SK-N-SH (cell line): Measurements from ENCODE around the gene UBE2G2. TPM values are rescaled to one million over a fixed set of nuclear protein-coding genes. Genes with fewer than 3 reads are reported as not detected.

Source experiments
- CTCF ChIA-PET: fragments of 300-600, 350-600 bp; formaldehyde crosslinking; extraction: SDS; loops from one replicate; lab custom pipeline; 2021; lab: Yijun Ruan, JAX
- POLR2A ChIA-PET: fragments of 350-600 bp; sonication (Branson Sonifier 250); formaldehyde crosslinking; extraction: SDS; loops from one replicate; lab custom pipeline; 2020; ENCODE audit warnings: antibody characterized with exemption, inconsistent platforms; lab: Yijun Ruan, JAX
- DNase-seq: peaks from one replicate; pipeline ENCODE4 v3.0.0; 2012
- H2AFZ ChIP-seq: fragments of 200-600 bp; sonication (generic); 2 replicates; pipeline ENCODE4 v1.8.1; 2016; ENCODE audit warnings: antibody characterized with exemption, mild to moderate bottlenecking, low read depth
- H3F3A ChIP-seq: fragments of 200-600 bp; sonication (generic); replicated peaks from 2 replicates; pipeline ENCODE3; 2016; ENCODE audit warnings: antibody characterized with exemption, mild to moderate bottlenecking; ENCODE audit not compliant: insufficient read depth
- H3K27ac ChIP-seq, 2 experiments: fragments of 200-500 bp in 1 of 2; fragments of 200-600 bp in 1 of 2; sonication (Bioruptor generic) in 1 of 2; sonication (generic), shearing (Covaris generic) in 1 of 2; 2 replicates each; pipeline versions ENCODE4 v1.5.1 to v1.6.1; 2014 to 2016; ENCODE audit warnings: low read depth in 2 of 2, inconsistent platforms in 1 of 2, low read length in 1 of 2, mild to moderate bottlenecking in 1 of 2, mixed read lengths in 1 of 2
- H3K27me3 ChIP-seq: fragments of 200-600 bp; sonication (generic), shearing (Covaris generic); 2 replicates; pipeline ENCODE4 v1.6.1; 2016; ENCODE audit warnings: mixed run types; ENCODE audit not compliant: insufficient read depth
- H3K36me3 ChIP-seq, 2 experiments: fragments of 200-500 bp in 1 of 2; fragments of 200-600 bp in 1 of 2; sonication (Bioruptor generic) in 1 of 2; sonication (generic) in 1 of 2; replicated peaks in 1 of 2; 2 replicates each; pipeline versions ENCODE3 to v1.5.1; 2014 to 2016; ENCODE audit warnings: low read length in 1 of 2, mild to moderate bottlenecking in 1 of 2; ENCODE audit not compliant: insufficient read depth in 2 of 2, control insufficient read depth in 1 of 2
- H3K4me1 ChIP-seq, 2 experiments: fragments of 200-500 bp in 1 of 2; fragments of 200-600 bp in 1 of 2; sonication (Bioruptor generic) in 1 of 2; sonication (generic), shearing (Covaris generic) in 1 of 2; 2 replicates each; pipeline versions ENCODE4 v1.5.1 to v1.6.1; 2014 to 2016; ENCODE audit warnings: low read depth in 1 of 2, low read length in 1 of 2, mixed run types in 1 of 2; ENCODE audit not compliant: insufficient read depth in 2 of 2, control insufficient read depth in 1 of 2
- H3K4me2 ChIP-seq: fragments of 200-600 bp; sonication (generic), shearing (Covaris generic); 2 replicates; pipeline ENCODE4 v1.6.1; 2017; ENCODE audit warnings: mixed run types
- H3K4me3 ChIP-seq, 2 experiments: fragments of 200-500 bp in 1 of 2; fragments of 200-600 bp in 1 of 2; sonication (Bioruptor generic) in 1 of 2; sonication (generic), shearing (Covaris generic) in 1 of 2; 2 replicates each; pipeline versions ENCODE4 v1.5.1 to v1.8.1; 2014 to 2016; ENCODE audit warnings: low read depth in 2 of 2, inconsistent platforms in 1 of 2, low read length in 1 of 2, mild to moderate bottlenecking in 1 of 2, mixed read lengths in 1 of 2, moderate library complexity in 1 of 2
- H3K79me2 ChIP-seq: fragments of 200-600 bp; sonication (generic); 2 replicates; pipeline ENCODE4 v1.8.1; 2017; ENCODE audit warnings: mild to moderate bottlenecking; ENCODE audit not compliant: insufficient read depth
- H3K9ac ChIP-seq: fragments of 200-600 bp; sonication (generic); 2 replicates; pipeline ENCODE4 v1.6.1; 2017; ENCODE audit warnings: mixed run types
- H3K9me2 ChIP-seq: fragments of 200-600 bp; sonication (generic); 2 replicates; pipeline ENCODE4 v1.6.1; 2017; ENCODE audit warnings: mixed run types
- H3K9me3 ChIP-seq: fragments of 200-600 bp; sonication (generic); 2 replicates; pipeline ENCODE4 v1.6.1; 2017; ENCODE audit warnings: mixed run types, mild to moderate bottlenecking, moderate library complexity
- H4K20me1 ChIP-seq: fragments of 200-600 bp; sonication (generic); 2 replicates; pipeline ENCODE4 v1.6.1; 2017; ENCODE audit warnings: mild to moderate bottlenecking, mixed run types; ENCODE audit not compliant: insufficient read depth
- CHD2 ChIP-seq: fragments of 150-350 bp; IDR thresholded peaks from 2 replicates; pipeline ENCODE4 v1.6.1; 2018; ENCODE audit warnings: low read length; ENCODE audit not compliant: partially characterized antibody
- FOXJ3 ChIP-seq: sonication (generic); formaldehyde crosslinking; IDR thresholded peaks from 2 replicates; pipeline ENCODE4 v1.5.1; 2020; ENCODE audit warnings: mild to moderate bottlenecking, missing genetic modification reagents
- GATA2 ChIP-seq: sonication (generic); formaldehyde crosslinking; IDR thresholded peaks from 2 replicates; pipeline ENCODE4 v1.5.0; 2020; ENCODE audit warnings: mild to moderate bottlenecking, missing genetic modification reagents
- MEF2A ChIP-seq: IDR thresholded peaks from 2 replicates; pipeline ENCODE4 v1.4.0; 2012; ENCODE audit warnings: low read depth, borderline replicate concordance
- MXI1 ChIP-seq: IDR thresholded peaks from 2 replicates; pipeline ENCODE4 v1.6.1; 2012; ENCODE audit warnings: mild to moderate bottlenecking, low read depth, low read length, improper control_type of control experiment
- RFX5 ChIP-seq: IDR thresholded peaks from 2 replicates; pipeline ENCODE4 v1.6.1; 2012; ENCODE audit warnings: mild to moderate bottlenecking, improper control_type of control experiment, low read length
- RXRA ChIP-seq: IDR thresholded peaks from 2 replicates; pipeline ENCODE4 v1.4.0; 2012; ENCODE audit warnings: low read depth, mild to moderate bottlenecking, borderline replicate concordance
- SIN3A ChIP-seq: IDR thresholded peaks from 2 replicates; pipeline ENCODE4 v1.6.1; 2012; ENCODE audit warnings: low read depth, mild to moderate bottlenecking, low read length, moderate library complexity, borderline replicate concordance
- SMC3 ChIP-seq: IDR thresholded peaks from 2 replicates; pipeline ENCODE4 v1.6.1; 2012; ENCODE audit warnings: low read depth, low read length, improper control_type of control experiment
- YY1 ChIP-seq: IDR thresholded peaks from 2 replicates; pipeline ENCODE4 v1.4.0; 2012; ENCODE audit warnings: low read depth, mild to moderate bottlenecking
- WGBS: methylation state at CpG from one replicate; pipeline ENCODE4 v1.1.6; 2017; ENCODE audit warnings: low lambda C conversion rate; 5-methylcytosine and 5-hydroxymethylcytosine counted together
- polyA plus RNA-seq, 3 experiments: library from polyadenylated mRNA; depleted of rRNA; stranded (reverse); fragments of >200 nt; gene quantifications; 2 replicates each; pipeline ENCODE4 v1.2.3, GENCODE V29; 2012

UBE2G2 gene
- polyA plus RNA-seq, 1 of the 3 experiments (the other 2 are of a cell fraction) = 129 TPM

DNA sequence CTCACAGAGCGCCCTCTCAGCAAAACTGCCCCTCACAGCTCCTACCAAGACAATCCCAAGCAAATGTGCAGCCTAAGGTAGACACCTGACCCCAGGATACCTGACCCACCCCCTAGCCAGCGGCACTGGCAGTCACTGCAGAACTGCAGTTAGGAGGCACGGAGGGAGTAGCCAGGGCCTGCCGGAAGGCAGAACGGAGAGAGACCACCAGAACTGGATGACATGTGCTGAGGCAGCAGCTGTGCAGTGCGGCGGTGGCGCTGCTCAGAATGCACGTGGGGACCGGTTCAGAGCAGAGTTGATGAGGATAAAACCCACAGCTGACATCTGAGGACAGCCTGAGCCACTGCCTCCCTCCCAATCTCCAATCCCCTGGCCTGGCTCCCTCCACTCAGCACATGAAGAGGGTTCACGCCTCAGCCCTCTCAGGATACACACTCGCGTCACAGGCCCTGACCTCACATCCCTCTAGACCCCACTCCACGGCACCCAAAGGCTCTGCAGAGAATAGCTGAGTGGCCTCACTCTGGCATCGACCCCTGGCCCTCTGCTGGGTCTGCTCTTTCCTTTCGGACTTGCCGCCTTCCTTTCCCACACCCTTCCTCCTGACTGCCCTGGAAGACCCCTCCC is 29.6 kb downstream of the UBE2G2 start:
- peaks cover 0 to 4% of the 10 kb centered on the region in 2 experiments; a peak in 1 of 4 replicates for H3K4me1 ChIP-seq
- H3K27me3 ChIP-seq = no peaks in the 10 kb centered on the region
- H2AFZ ChIP-seq = no peak overlapping the region
- H3K36me3 ChIP-seq = peaks cover 30 to 81% of the 10 kb centered on the region in 2 experiments
- no peaks in the 10 kb centered on the region for H3K9me2 ChIP-seq
- TF ChIP-seq FOXJ3 (CRISPR knock-in tag) (no peak), RFX5 (no peak), SIN3A (no peak), MEF2A (no peak), CHD2 (no peak), MXI1 (no peak), YY1 (no peak), GATA2 (CRISPR knock-in tag) (no peak), RXRA (no peak)
- no peaks in the 10 kb centered on the region for H3K9me3 ChIP-seq
- ChIA-PET POLR2A (no interaction called here), CTCF (interaction anchor here (0.6 to 2.5 kb wide), 4 partner anchors 10 to 28 kb away, joined by 3 to 9 read pairs (median 4); no protein-coding TSS in a partner anchor)
- WGBS = 97% methylated on average over 12 of the region's 17 CpGs
- H3K4me2 ChIP-seq = no peak overlapping the region
- H3K4me3 ChIP-seq = no peak overlapping the region
- H3K27ac ChIP-seq = no peak overlapping the region
- DNase-seq = no peak
- no peaks in the 10 kb centered on the region for H4K20me1 ChIP-seq
- no peaks in the 10 kb centered on the region for H3F3A ChIP-seq
- H3K9ac ChIP-seq = no peak overlapping the region
- H3K79me2 ChIP-seq = 0 out of 2 replicates have a peak, but pooled peaks cover 3% of the 10 kb centered on the region

DNA sequence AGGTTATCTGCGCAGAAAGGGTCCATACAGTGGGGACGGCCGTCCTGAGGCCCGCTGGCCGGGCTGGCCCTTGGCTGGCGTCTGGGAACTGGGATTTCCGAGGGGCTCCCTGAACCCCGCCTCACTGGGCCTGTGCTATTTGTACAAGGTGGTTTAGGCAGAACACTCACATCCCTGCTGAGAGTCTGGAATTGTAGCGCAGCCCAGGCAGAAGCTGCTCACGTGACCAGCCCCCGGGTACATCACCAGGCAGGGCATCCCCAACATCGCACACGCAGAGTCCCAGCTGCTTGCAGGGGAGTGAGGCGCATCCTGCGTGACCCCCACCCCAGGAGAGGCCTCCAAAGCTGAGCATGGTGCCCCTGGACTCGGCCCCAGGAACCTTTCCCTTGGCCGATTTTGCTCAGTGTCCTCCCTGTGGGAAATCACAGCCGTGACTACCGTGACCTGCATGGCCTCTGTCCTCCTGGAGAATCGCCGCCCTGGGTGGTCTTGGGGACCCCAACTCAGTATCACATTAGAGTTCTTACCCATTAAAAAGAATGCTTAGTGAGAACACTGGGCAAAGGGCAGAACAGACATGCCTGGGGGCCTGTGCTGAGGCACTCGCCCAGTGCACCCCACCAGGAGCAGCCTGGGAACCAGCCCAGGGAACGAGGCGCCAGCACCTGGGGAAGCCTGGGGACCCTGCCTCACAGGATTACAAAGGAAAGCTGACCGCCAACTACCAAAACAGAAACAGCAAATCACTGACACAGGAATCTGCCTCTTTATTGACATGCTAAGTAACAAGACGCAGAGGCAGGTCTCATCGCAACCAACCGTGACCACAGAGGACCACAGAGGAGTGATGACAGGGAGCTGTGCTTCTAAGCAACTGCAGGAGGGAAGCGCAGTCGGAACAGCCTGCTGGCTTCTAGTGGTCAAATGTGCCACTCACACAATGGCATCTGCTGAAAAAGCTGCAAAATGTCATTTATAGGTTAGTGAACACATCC is 33.5 kb downstream of the UBE2G2 start:
- no peak overlapping the region for H3K9ac ChIP-seq
- no peaks in the 10 kb centered on the region for H3K9me2 ChIP-seq
- peaks cover 0 to 22% of the 10 kb centered on the region in 2 experiments; a peak in 1 of 4 replicates for H3K4me1 ChIP-seq
- H3K9me3 ChIP-seq = no peaks in the 10 kb centered on the region
- no peak for TF ChIP-seq SMC3
- TF ChIP-seq, all 33 proteins: peak for 0
- Histone ChIP-seq H4K20me1 (no peaks in the 10 kb centered on the region), H3K79me2 (no peaks in the 10 kb centered on the region), H3K27me3 (no peaks in the 10 kb centered on the region), H3K4me3 (no peak overlapping the region), H3K27ac (no peak overlapping the region), H3F3A (no peaks in the 10 kb centered on the region), H3K36me3 (peaks cover 0 to 42% of the 10 kb centered on the region in 2 experiments), H2AFZ (no peak overlapping the region), H3K4me2 (no peak overlapping the region)
- WGBS = 95% methylated on average over 16 of the region's 30 CpGs
- CTCF ChIA-PET = interaction anchor here (1.3 to 2.7 kb wide), 2 partner anchors 9 to 26 kb away, joined by 3 to 15 read pairs; no protein-coding TSS in a partner anchor
- no peak for DNase-seq
- POLR2A ChIA-PET = no interaction called here
